ENCODE results near the gene MTHFD2.

Gene MTHFD2

GRCh38 chr2:74198461-74199274 is at the start of gene MTHFD2:
TSS of gene MTHFD2 (plus strand) at chr2:74198615. CDS start at chr2:74198642, 27 bp downstream.
- H3K36me3 ChIP-seq, result no peaks in the 10 kb centered on the region
- no peaks in the 10 kb centered on the region for H3K27me3 ChIP-seq
- H3K9me3 ChIP-seq, result no peaks in the 10 kb centered on the region
- H3K4me3 ChIP-seq (ENCODE audit: low read depth in 1 of 2, low read length in 1 of 2), result peak within 1 kb of the TSS; percentile 71 to 91
- TF ChIP-seq, protein P1, sequence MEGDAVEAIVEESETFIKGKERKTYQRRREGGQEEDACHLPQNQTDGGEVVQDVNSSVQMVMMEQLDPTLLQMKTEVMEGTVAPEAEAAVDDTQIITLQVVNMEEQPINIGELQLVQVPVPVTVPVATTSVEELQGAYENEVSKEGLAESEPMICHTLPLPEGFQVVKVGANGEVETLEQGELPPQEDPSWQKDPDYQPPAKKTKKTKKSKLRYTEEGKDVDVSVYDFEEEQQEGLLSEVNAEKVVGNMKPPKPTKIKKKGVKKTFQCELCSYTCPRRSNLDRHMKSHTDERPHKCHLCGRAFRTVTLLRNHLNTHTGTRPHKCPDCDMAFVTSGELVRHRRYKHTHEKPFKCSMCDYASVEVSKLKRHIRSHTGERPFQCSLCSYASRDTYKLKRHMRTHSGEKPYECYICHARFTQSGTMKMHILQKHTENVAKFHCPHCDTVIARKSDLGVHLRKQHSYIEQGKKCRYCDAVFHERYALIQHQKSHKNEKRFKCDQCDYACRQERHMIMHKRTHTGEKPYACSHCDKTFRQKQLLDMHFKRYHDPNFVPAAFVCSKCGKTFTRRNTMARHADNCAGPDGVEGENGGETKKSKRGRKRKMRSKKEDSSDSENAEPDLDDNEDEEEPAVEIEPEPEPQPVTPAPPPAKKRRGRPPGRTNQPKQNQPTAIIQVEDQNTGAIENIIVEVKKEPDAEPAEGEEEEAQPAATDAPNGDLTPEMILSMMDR (IDR thresholded peaks at IDR 0.05), result peak; percentile 81
- H3K27ac ChIP-seq, result peak within 1 kb of the TSS; percentile 81
- peaks cover 20 to 21% of the 10 kb centered on the region in 2 experiments for H3K4me1 ChIP-seq (ENCODE audit: control insufficient read depth in 1 of 2, insufficient read depth in 1 of 2, low read depth in 1 of 2, low read length in 1 of 2)

DNA sequence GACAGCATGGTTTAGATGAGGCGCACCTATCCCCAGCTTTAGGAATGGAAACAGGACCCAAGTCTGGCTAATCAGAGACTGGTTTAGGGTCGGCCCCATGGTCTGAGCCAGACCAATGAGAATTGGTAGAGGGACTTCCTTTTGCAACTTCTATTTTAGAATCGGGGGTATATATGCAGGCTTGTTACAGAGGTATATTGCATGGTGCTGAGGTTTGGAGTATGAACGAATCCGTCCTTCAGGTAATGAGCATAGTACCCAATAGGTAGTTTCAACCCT is 49.2 kb upstream of the MTHFD2 start:
- Histone ChIP-seq H3K36me3 (peaks cover 40% of the 10 kb centered on the region), H3K4me3 (ENCODE audit: low read depth in 1 of 2, low read length in 1 of 2) (no peak overlapping the region), H3K9me3 (no peaks in the 10 kb centered on the region), H3K27ac (no peak overlapping the region), H3K4me1 (ENCODE audit: control insufficient read depth in 1 of 2, insufficient read depth in 1 of 2, low read depth in 1 of 2, low read length in 1 of 2) (peaks cover 20 to 30% of the 10 kb centered on the region in 2 experiments), H3K27me3 (no peaks in the 10 kb centered on the region)
- TF ChIP-seq, protein P1 (IDR thresholded peaks at IDR 0.05), result no peak

DNA sequence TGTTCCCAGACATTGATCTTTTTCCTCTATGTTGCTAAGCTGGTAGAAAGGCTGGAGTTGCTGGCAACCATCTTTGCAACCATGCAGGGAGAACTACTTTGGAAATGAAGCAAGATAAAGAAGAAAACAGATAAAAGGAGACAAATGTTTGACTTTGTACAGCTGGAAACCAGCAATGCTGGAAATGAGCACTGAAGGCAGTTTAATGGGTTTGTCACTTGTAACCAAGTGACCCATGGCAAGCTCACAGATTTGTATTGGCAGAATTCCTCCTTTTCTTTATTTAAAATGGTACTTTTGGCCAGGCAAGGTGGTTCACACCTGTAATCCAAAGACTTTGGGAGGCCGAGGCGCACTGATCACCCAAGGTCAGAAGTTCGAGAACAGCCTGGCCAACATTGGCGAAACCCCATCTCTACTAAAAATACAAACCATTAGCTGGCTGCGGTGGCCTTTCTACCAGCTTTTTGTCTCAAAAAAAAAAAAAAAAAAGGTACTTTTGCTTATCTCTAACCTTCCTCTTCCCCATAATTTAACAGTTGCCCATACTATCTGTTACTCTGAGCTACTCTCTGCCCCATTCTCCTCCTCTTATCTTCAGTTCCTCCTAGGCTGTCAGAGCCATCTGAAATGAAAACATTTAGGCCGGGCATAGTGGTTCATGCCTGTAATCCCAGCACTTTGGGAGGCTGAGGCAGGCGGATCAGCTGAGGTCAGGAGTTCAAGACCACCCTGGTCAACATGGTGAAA is 48.7 kb upstream of the MTHFD2 start:
- Histone ChIP-seq H3K27me3 (no peaks in the 10 kb centered on the region), H3K4me1 (ENCODE audit: control insufficient read depth in 1 of 2, insufficient read depth in 1 of 2, low read depth in 1 of 2, low read length in 1 of 2) (peaks cover 20 to 30% of the 10 kb centered on the region in 2 experiments), H3K27ac (peak overlapping the region; percentile 5), H3K9me3 (no peaks in the 10 kb centered on the region), H3K4me3 (ENCODE audit: low read depth in 1 of 2, low read length in 1 of 2) (no peak overlapping the region), H3K36me3 (peaks cover 45% of the 10 kb centered on the region)
- TF ChIP-seq, protein P1 (IDR thresholded peaks at IDR 0.05), result no peak

GRCh38 chr2:74152954-74153353 is 45.5 kb upstream of the MTHFD2 start:
- TF ChIP-seq, protein P1 (IDR thresholded peaks at IDR 0.05), result no peak
- Histone ChIP-seq H3K27ac (peak overlapping the region; percentile 54), H3K36me3 (peaks cover 78% of the 10 kb centered on the region), H3K9me3 (no peaks in the 10 kb centered on the region), H3K4me1 (ENCODE audit: control insufficient read depth in 1 of 2, insufficient read depth in 1 of 2, low read depth in 1 of 2, low read length in 1 of 2) (peaks cover 7 to 14% of the 10 kb centered on the region in 2 experiments), H3K4me3 (ENCODE audit: low read depth in 1 of 2, low read length in 1 of 2) (no peak overlapping the region), H3K27me3 (no peaks in the 10 kb centered on the region)

GRCh38 chr2:74155830-74156229 is 42.6 kb upstream of the MTHFD2 start:
- H3K4me1 ChIP-seq (ENCODE audit: control insufficient read depth in 1 of 2, insufficient read depth in 1 of 2, low read depth in 1 of 2, low read length in 1 of 2), result peaks cover 4 to 11% of the 10 kb centered on the region in 2 experiments
- no peaks in the 10 kb centered on the region for H3K27me3 ChIP-seq
- TF ChIP-seq, protein P1 (IDR thresholded peaks at IDR 0.05), result no peak
- H3K4me3 ChIP-seq (ENCODE audit: low read depth in 1 of 2, low read length in 1 of 2), result no peak overlapping the region
- no peaks in the 10 kb centered on the region for H3K9me3 ChIP-seq
- peaks cover 98% of the 10 kb centered on the region for H3K36me3 ChIP-seq
- H3K27ac ChIP-seq, result no peak overlapping the region
